ENCODE data around the gene SLC39A11.

- TF ChIP-seq CTCF (IDR thresholded peaks at IDR 0.05 in 2 of 3, conservative IDR thresholded peaks at IDR 0.05 in 1 of 3; ENCODE audit: borderline replicate concordance in 1 of 3, insufficient read depth in 1 of 3, low read depth in 2 of 3, low read length in 2 of 3), result no peak
- TF ChIP-seq POLR2A (IDR thresholded peaks at IDR 0.05; ENCODE audit: borderline replicate concordance, extremely low read depth, insufficient read depth, insufficient read length), result no peak
- TF ChIP-seq POLR2AphosphoS5 (IDR thresholded peaks at IDR 0.05; ENCODE audit: low read depth, low read length), result no peak
- no peak for TF ChIP-seq EZH2 (IDR thresholded peaks at IDR 0.05)
- TF ChIP-seq SP1 (IDR thresholded peaks at IDR 0.05; ENCODE audit: low read depth), result no peak
- TF ChIP-seq, protein P1, sequence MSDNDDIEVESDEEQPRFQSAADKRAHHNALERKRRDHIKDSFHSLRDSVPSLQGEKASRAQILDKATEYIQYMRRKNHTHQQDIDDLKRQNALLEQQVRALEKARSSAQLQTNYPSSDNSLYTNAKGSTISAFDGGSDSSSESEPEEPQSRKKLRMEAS (IDR thresholded peaks at IDR 0.05), result no peak
- no peak for TF ChIP-seq TCF7L2 (IDR thresholded peaks at IDR 0.05; ENCODE audit: borderline replicate concordance, extremely low read depth, insufficient read depth, insufficient read length)
These were observed 204.6 kb downstream of the SLC39A11 start for GRCh38 chr17:72887917-72888316.
